GM12873 (cell line): Measurements from ENCODE around the gene SIDT1.

Experiments
- CTCF ChIP-seq: IDR thresholded peaks from 2 replicates; pipeline ENCODE4 v1.5.1; 2012; ENCODE audit warnings: low read depth, mild to moderate bottlenecking, moderate library complexity, low read length, control low read depth; ENCODE audit not compliant: insufficient read depth; ENCODE audit errors: missing control alignments

Gene SIDT1

GRCh38 chr3:113676261-113676660, 143.9 kb downstream of the SIDT1 start:
- TF ChIP-seq CTCF = no peak

DNA sequence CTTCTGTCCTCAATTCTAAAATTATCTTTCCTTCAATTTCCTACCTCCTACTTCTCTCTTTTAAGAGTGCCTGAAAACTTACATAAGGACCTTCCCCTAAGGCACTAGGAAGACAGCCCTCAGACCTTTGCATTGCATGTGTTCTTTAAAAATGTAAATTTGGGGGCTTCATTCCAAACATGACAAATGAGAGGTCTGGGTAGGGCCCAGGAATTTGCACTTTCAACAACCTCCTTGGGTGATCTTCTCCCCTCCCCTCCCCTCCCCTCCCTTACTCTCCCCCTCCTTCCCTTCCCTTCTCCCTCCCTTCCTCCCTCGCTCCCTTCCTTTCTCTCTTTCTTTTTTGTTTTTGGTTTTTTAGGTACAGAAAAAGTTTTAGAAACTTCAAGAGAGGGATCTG, 145.4 kb downstream of the SIDT1 start:
- TF ChIP-seq CTCF = no peak

- TF ChIP-seq CTCF = no peak
These were observed 146.4 kb downstream of the SIDT1 start for GRCh38 chr3:113678773-113679172.
